Central memory CD8-positive, alpha-beta T cell (primary cell): Measurements from ENCODE around the gene SCP2.

ENCODE experiments used
- ATAC-seq: fragments of 150-1000 bp; cut with Tn5 transposase; replicated peaks from 2 replicates; pipeline ENCODE4 v1.10.0; 2022; ENCODE audit warnings: mild to moderate bottlenecking, moderate FRiP score, moderate number of reproducible peaks; ENCODE audit not compliant: poor library complexity, severe bottlenecking; ENCODE audit errors: extremely low read depth
- DNase-seq, 2 donors: peaks; one replicate each; pipeline ENCODE4 v3.0.0; 2021; ENCODE audit warnings: low spot score in 2 of 2
- H3K27ac Mint-ChIP-seq: one replicate; pipeline ENCODE4 v1.8.0; 2022; ENCODE audit warnings: low read depth, mild to moderate bottlenecking, moderate library complexity, mixed read lengths
- H3K27me3 Mint-ChIP-seq: one replicate; pipeline ENCODE4 v1.8.0; 2022; ENCODE audit warnings: mixed read lengths
- H3K36me3 Mint-ChIP-seq: one replicate; pipeline ENCODE4 v1.8.0; 2022; ENCODE audit warnings: mild to moderate bottlenecking, moderate library complexity, mixed read lengths; ENCODE audit not compliant: insufficient read depth
- H3K4me1 Mint-ChIP-seq: one replicate; pipeline ENCODE4 v1.8.0; 2022; ENCODE audit warnings: mixed read lengths
- H3K4me3 Mint-ChIP-seq: one replicate; pipeline ENCODE4 v1.8.0; 2022; ENCODE audit warnings: mild to moderate bottlenecking, moderate library complexity, mixed read lengths
- H3K9me3 Mint-ChIP-seq: one replicate; pipeline ENCODE4 v1.8.0; 2022; ENCODE audit warnings: mixed read lengths

SCP2 gene

DNA sequence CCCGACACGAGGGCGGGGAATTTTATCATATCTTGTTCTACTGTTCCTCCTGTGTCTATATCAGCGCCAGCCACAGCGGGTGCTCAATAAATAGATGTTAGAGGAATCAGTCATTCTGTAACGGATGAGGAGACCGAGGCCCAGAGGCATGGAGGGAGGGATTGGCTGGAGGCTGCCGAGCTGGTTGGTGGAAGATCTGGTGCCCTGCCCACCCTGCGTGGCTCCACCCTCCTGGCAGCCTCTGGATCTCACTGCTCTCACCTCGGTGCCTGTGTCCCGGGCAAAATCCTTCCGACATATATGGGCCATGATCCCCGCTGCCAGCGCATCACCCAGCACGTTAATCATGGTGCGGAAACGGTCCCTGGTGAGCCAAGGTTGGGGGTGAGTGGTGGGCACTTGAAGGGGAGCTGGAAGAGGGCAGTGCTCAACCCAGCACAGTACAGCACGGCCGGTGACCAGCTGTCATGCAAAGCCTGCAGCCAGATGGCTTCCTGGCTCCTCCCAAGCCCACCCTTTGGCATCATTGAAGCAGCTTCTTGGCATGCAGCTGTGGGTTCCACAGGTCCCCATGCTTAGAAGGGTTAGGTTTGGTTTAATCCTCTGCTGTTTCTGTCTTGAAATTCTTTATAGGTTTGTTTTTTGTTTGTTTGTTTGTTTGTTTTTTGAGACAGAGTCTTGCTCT is 161.7 kb downstream of the SCP2 start:
- no peak for DNase-seq
- H3K9me3 Mint-ChIP-seq: no peaks in the 10 kb centered on the region
- ATAC-seq: no peak
- H3K27ac Mint-ChIP-seq: no peak overlapping the region
- H3K36me3 Mint-ChIP-seq: no peaks in the 10 kb centered on the region
- H3K27me3 Mint-ChIP-seq: no peaks in the 10 kb centered on the region
- H3K4me3 Mint-ChIP-seq: no peak overlapping the region
- peaks cover 7% of the 10 kb centered on the region for H3K4me1 Mint-ChIP-seq

- Mint-ChIP-seq H3K36me3 (no peaks in the 10 kb centered on the region), H3K27ac (no peak overlapping the region), H3K4me3 (peak overlapping the region; percentile 29), H3K27me3 (no peaks in the 10 kb centered on the region), H3K4me1 (peaks cover 3% of the 10 kb centered on the region), H3K9me3 (no peaks in the 10 kb centered on the region)
- no peak for DNase-seq
- no peak for ATAC-seq
These were observed 162.6 kb downstream of the SCP2 start for GRCh38 chr1:53089478-53090226.

GRCh38 chr1:53090227-53091147 is 163.4 kb downstream of the SCP2 start:
- H3K4me3 Mint-ChIP-seq: peak overlapping the region; percentile 34
- H3K27ac Mint-ChIP-seq: peak overlapping the region; percentile 13
- H3K9me3 Mint-ChIP-seq: no peaks in the 10 kb centered on the region
- no peaks in the 10 kb centered on the region for H3K36me3 Mint-ChIP-seq
- ATAC-seq: peak; percentile 70
- no peaks in the 10 kb centered on the region for H3K27me3 Mint-ChIP-seq
- no peak for DNase-seq
- H3K4me1 Mint-ChIP-seq: no peaks in the 10 kb centered on the region

GRCh38 chr1:53091841-53092645 is 165.0 kb downstream of the SCP2 start:
- Mint-ChIP-seq H3K27me3 (no peaks in the 10 kb centered on the region), H3K4me3 (no peak overlapping the region), H3K4me1 (no peaks in the 10 kb centered on the region), H3K27ac (no peak overlapping the region), H3K9me3 (no peaks in the 10 kb centered on the region), H3K36me3 (no peaks in the 10 kb centered on the region)
- ATAC-seq (no peak), DNase-seq (no peak)

DNA sequence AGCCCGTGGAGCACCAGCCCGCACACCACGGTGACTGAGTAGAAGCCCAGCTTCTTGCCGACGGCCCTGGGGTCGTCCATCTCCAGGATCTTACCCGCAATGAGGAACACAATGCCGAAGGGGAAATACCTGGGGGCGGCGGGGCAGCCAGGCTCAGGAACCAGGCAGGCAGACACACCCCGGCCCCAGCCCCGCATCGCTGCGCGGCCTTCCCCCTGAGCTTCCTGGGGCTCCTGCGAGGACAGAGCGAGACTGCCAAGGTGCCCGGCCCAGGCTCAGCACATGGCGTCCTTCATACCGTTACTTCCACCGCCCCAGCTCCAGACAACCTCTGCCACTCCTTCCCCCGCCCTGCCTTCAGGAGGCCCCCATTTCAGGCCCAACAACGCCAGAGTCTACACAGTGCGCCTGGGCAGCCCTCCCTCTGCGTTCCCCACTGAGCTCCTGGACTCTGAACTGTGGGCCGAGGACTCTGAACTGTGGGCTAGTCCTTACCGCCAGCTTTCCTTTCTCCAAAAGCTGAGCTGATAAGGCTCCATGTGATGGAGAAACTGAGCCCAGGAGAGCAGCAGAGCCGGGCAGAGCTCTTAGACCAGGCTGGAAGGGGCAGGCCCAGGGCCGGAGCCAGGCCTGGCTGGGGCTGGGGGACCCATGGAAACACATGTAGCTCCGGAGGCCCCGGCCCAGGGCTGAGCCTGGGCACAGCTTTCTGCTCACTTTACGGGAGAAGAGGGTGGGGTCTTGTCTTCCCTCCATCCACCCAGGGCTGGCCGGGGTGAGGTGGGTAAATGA is 165.8 kb downstream of the SCP2 start:
- Mint-ChIP-seq H3K36me3 (no peaks in the 10 kb centered on the region), H3K27me3 (no peaks in the 10 kb centered on the region), H3K27ac (no peak overlapping the region), H3K4me1 (no peaks in the 10 kb centered on the region), H3K9me3 (no peaks in the 10 kb centered on the region), H3K4me3 (no peak overlapping the region)
- DNase-seq (no peak), ATAC-seq (no peak)

DNA sequence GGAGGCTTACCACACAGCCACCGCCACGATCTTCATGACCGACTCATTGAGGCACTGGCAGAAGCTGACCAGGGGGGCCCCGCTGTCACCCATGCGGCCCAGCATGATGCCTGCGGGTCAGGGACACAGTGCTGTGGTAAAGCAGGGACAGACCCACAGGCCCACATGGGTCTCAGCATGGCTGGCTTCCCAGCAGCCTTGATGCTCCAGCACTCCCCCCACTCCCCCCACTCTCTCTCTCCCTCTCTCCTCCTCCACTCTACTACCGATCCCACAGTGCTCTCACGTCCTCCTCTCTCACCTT is 166.3 kb downstream of the SCP2 start:
- no peaks in the 10 kb centered on the region for H3K36me3 Mint-ChIP-seq
- no peaks in the 10 kb centered on the region for H3K27me3 Mint-ChIP-seq
- peak overlapping the region; percentile 61 for H3K27ac Mint-ChIP-seq
- ATAC-seq: no peak
- H3K4me1 Mint-ChIP-seq: no peaks in the 10 kb centered on the region
- H3K9me3 Mint-ChIP-seq: no peaks in the 10 kb centered on the region
- no peak overlapping the region for H3K4me3 Mint-ChIP-seq
- DNase-seq: no peak

- no peak for ATAC-seq
- Mint-ChIP-seq H3K4me1 (no peaks in the 10 kb centered on the region), H3K27ac (peak overlapping the region; percentile 61), H3K27me3 (no peaks in the 10 kb centered on the region), H3K9me3 (no peaks in the 10 kb centered on the region), H3K36me3 (no peaks in the 10 kb centered on the region), H3K4me3 (no peak overlapping the region)
- no peak for DNase-seq
These were observed 166.9 kb downstream of the SCP2 start for GRCh38 chr1:53093778-53094532.

DNA sequence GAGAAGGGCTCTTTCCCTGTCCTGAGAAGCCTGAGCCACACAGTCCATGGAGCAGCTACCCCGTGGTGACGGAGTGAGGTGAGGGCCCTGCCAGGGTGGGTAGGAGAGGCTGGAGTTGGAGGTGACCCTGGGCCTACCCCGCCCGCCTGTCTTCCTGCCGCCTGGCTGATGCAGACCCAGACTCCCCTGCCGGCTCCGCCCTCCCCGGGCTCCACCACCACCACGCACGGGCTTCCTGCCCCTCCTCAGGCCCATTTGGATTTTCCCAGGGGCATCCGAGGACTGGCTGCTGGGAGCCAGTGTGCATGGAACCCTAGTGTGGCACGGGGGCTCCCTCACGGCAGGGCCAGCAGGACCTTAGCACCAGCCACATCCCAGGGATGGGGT is 167.4 kb downstream of the SCP2 start:
- Mint-ChIP-seq H3K27ac (no peak overlapping the region), H3K4me1 (no peaks in the 10 kb centered on the region), H3K4me3 (no peak overlapping the region), H3K27me3 (no peaks in the 10 kb centered on the region), H3K36me3 (no peaks in the 10 kb centered on the region), H3K9me3 (no peaks in the 10 kb centered on the region)
- DNase-seq: no peak
- ATAC-seq: no peak
